NCI-H82 treated with DMSO at 0.1 percent for 48 hours (cell line): ENCODE measurements around the gene MAP4K5.
A peak's percentile ranks its signal among the peaks of the same experiment; 100 is the strongest.

Experiments
- DNase-seq: peaks from one replicate; lab custom pipeline; 2025; ENCODE audit not compliant: unreplicated experiment; lab: John Stamatoyannopoulos, UW

Gene MAP4K5

GRCh38 chr14:50403419-50403818 lies 128.9 kb downstream of the MAP4K5 start:
- DNase-seq: no peak

GRCh38 chr14:50402965-50403364 lies 129.4 kb downstream of the MAP4K5 start:
- DNase-seq: no peak

GRCh38 chr14:50400461-50400860 lies 131.9 kb downstream of the MAP4K5 start:
- DNase-seq: no peak

- no peak for DNase-seq
Observed at GRCh38 chr14:50399251-50400032, 132.9 kb downstream of the MAP4K5 start.

- DNase-seq: no peak
Observed at GRCh38 chr14:50398189-50398580, 134.2 kb downstream of the MAP4K5 start.

- no peak for DNase-seq
Observed at GRCh38 chr14:50397390-50398188, 134.8 kb downstream of the MAP4K5 start.

- no peak for DNase-seq
Observed at GRCh38 chr14:50396631-50397389, 135.6 kb downstream of the MAP4K5 start, which contains the start of gene CDKL1. TSS of gene CDKL1 (minus strand) at chr14:50396881. CDS start at chr14:50395868, 1,013 bp downstream.

- DNase-seq: no peak
Observed at GRCh38 chr14:50395448-50395847, 136.9 kb downstream of the MAP4K5 start.

GRCh38 chr14:50394713-50395112 lies 137.7 kb downstream of the MAP4K5 start:
- no peak for DNase-seq

- no peak for DNase-seq
Observed at GRCh38 chr14:50389668-50390441, 142.5 kb downstream of the MAP4K5 start.

- DNase-seq: no peak
Observed at GRCh38 chr14:50388256-50388931, 144.0 kb downstream of the MAP4K5 start.

GRCh38 chr14:50387548-50387947 lies 144.8 kb downstream of the MAP4K5 start:
- DNase-seq: no peak

GRCh38 chr14:50383618-50384225 lies 148.6 kb downstream of the MAP4K5 start:
- peak; percentile 88 for DNase-seq

GRCh38 chr14:50381823-50382287 lies 150.5 kb downstream of the MAP4K5 start:
- no peak for DNase-seq

- no peak for DNase-seq
Observed at GRCh38 chr14:50381008-50381407, 151.4 kb downstream of the MAP4K5 start.

- no peak for DNase-seq
Observed at GRCh38 chr14:50380455-50380854, 151.9 kb downstream of the MAP4K5 start.

- no peak for DNase-seq
Observed at GRCh38 chr14:50379563-50379962, 152.8 kb downstream of the MAP4K5 start.

GRCh38 chr14:50377550-50378085 lies 154.8 kb downstream of the MAP4K5 start:
- DNase-seq: no peak

GRCh38 chr14:50375760-50376159 lies 156.6 kb downstream of the MAP4K5 start:
- no peak for DNase-seq
